GM12878 (cell line): ENCODE results near the gene NCKAP5. TPM values are rescaled to one million over a fixed set of nuclear protein-coding genes. Genes with fewer than 3 reads are reported as not detected.

Experiments
- ASH2L ChIP-seq: fragments of 300-600, 200-600 bp; sonication (generic); IDR thresholded peaks from 2 replicates; pipeline ENCODE4 v1.6.1; 2017; ENCODE audit warnings: low read depth, mild to moderate bottlenecking, borderline replicate concordance
- BMI1 ChIP-seq: fragments of 450-650 bp; IDR thresholded peaks from 2 replicates; pipeline ENCODE4 v1.6.1; 2016; ENCODE audit warnings: mild to moderate bottlenecking, moderate library complexity, borderline replicate concordance
- BRCA1 ChIP-seq: IDR thresholded peaks from 2 replicates; pipeline ENCODE4 v1.6.1; 2011; ENCODE audit warnings: low read depth, low read length, improper control_type of control experiment
- CBX5 ChIP-seq: sonication (generic); IDR thresholded peaks from 2 replicates; pipeline ENCODE4 v1.6.1; 2016; ENCODE audit warnings: low read depth, moderate library complexity, mild to moderate bottlenecking, inconsistent platforms
- CUX1 ChIP-seq: IDR thresholded peaks from 2 replicates; pipeline ENCODE4 v1.6.1; 2012; ENCODE audit warnings: improper control_type of control experiment, low read depth, low read length; ENCODE audit not compliant: insufficient replicate concordance
- DPF2 ChIP-seq: fragments of 450-650 bp; IDR thresholded peaks from 2 replicates; pipeline ENCODE4 v1.6.1; 2017; ENCODE audit warnings: mild to moderate bottlenecking
- FOXM1 ChIP-seq: IDR thresholded peaks from 2 replicates; pipeline ENCODE4 v1.6.1; 2012; ENCODE audit warnings: low read depth, mild to moderate bottlenecking, inconsistent platforms, low read length, moderate library complexity
- HCFC1 ChIP-seq: fragments of 150-350 bp; IDR thresholded peaks from 2 replicates; pipeline ENCODE4 v1.6.1; 2014; ENCODE audit warnings: low read length
- IRF3 ChIP-seq: fragments of 450-650 bp; IDR thresholded peaks from 2 replicates; pipeline ENCODE4 v1.6.1; 2014; ENCODE audit warnings: mild to moderate bottlenecking
- MEF2A ChIP-seq: IDR thresholded peaks from 2 replicates; pipeline ENCODE4 v1.6.1; 2011; ENCODE audit warnings: low read depth, mild to moderate bottlenecking, low read length, moderate library complexity; ENCODE audit not compliant: insufficient read depth
- NFIC ChIP-seq: IDR thresholded peaks from 2 replicates; pipeline ENCODE4 v1.6.1; 2012; ENCODE audit warnings: low read depth, mild to moderate bottlenecking, inconsistent platforms, low read length, moderate library complexity
- POLR2AphosphoS2 ChIP-seq: IDR thresholded peaks from 2 replicates; pipeline ENCODE4 v1.6.1; 2011; ENCODE audit warnings: low read depth, mild to moderate bottlenecking, low read length, improper control_type of control experiment, moderate library complexity
- RELB ChIP-seq: fragments of 450-650 bp; IDR thresholded peaks from 2 replicates; pipeline ENCODE4 v1.6.1; 2017; ENCODE audit warnings: low read depth, mild to moderate bottlenecking, moderate library complexity
- USF2 ChIP-seq: IDR thresholded peaks from 2 replicates; pipeline ENCODE4 v1.6.1; 2011; ENCODE audit warnings: low read depth, low read length, improper control_type of control experiment, borderline replicate concordance
- YY1 ChIP-seq: IDR thresholded peaks from 2 replicates; pipeline ENCODE4 v1.6.1; 2011; ENCODE audit warnings: low read depth, mild to moderate bottlenecking, low read length
- ZSCAN29 ChIP-seq: fragments of 450-650 bp; IDR thresholded peaks from 2 replicates; pipeline ENCODE4 v1.6.1; 2017; ENCODE audit warnings: mild to moderate bottlenecking, moderate library complexity
- polyA plus RNA-seq, 11 experiments: library from polyadenylated mRNA; depleted of rRNA in 4 of 11; unstranded in 6 of 11; stranded (reverse) in 5 of 11; fragments of >200 nt; fragmentation: Nextera tagmentation in 4 of 11; fragmentation: Illumina TruSeq in 1 of 11; extraction: Ambion mirVana in 4 of 11; extraction: Trizol in 1 of 11; gene quantifications; 1 replicate in 1 of 11; 2 replicates in 10 of 11; pipeline versions ENCODE4 v1.2.1 to v1.2.3, GENCODE V29; 2011 to 2016; ENCODE audit warnings: inconsistent platforms in 2 of 11, missing spikeins in 2 of 11, low read depth in 1 of 11
- total RNA-seq, 4 experiments: library from RNA; depleted of rRNA in 3 of 4; stranded (reverse); fragments of >200 nt in 3 of 4; fragmentation: Illumina TruSeq in 1 of 4; extraction: Trizol in 1 of 4; gene quantifications; 2 replicates each; pipeline versions ENCODE4 v1.2.1 to v1.2.3, GENCODE V29; 2013 to 2021

The NCKAP5 gene
- total and polyA plus RNA-seq, 10 of the 15 experiments (the other 5 are each of a cell fraction or from before 2014, with no cell fraction given): 0.06 to 0.44 (median 0.16) TPM

GRCh38 chr2:133503323-133503722 is 64.9 kb downstream of the NCKAP5 start (continued):
- TF ChIP-seq ASH2L (no peak), HCFC1 (no peak), ZSCAN29 (no peak), CBX5 (no peak), CUX1 (no peak), RELB (peak; percentile 56; the same call in 1 of the 2 replicates), MEF2A (no peak), USF2 (no peak), YY1 (no peak), NFIC (no peak), POLR2AphosphoS2 (no peak), BRCA1 (no peak), BMI1 (no peak), FOXM1 (no peak), DPF2 (no peak), IRF3 (no peak)
